ENCODE data around the gene FBP1.
"Not testable (repeated sequence)": the region's sequence is repeated elsewhere in the genome, so short reads cannot be mapped to it uniquely, and the experiment has no call there.

The FBP1 gene

GRCh38 chr9:94599102-94599501, 40.2 kb downstream of the FBP1 start:
- H3K4me2 ChIP-seq (ENCODE audit: low read depth, low read length, poor library complexity, severe bottlenecking), result no peak overlapping the region
- H3K36me3 ChIP-seq (ENCODE audit: insufficient read depth, low read length), result no peaks in the 10 kb centered on the region
- no peak overlapping the region for H3K4me3 ChIP-seq (ENCODE audit: low read length, poor library complexity, severe bottlenecking)
- H3K9ac ChIP-seq (ENCODE audit: low read depth, low read length, poor library complexity, severe bottlenecking), result no peak overlapping the region
- no peaks in the 10 kb centered on the region for H3K9me2 ChIP-seq (replicated peaks; ENCODE audit: low read depth, low read length)
- TF ChIP-seq EZH2phosphoT487 (IDR thresholded peaks at IDR 0.05; ENCODE audit: borderline replicate concordance), result no peak
- TF ChIP-seq, protein P1, sequence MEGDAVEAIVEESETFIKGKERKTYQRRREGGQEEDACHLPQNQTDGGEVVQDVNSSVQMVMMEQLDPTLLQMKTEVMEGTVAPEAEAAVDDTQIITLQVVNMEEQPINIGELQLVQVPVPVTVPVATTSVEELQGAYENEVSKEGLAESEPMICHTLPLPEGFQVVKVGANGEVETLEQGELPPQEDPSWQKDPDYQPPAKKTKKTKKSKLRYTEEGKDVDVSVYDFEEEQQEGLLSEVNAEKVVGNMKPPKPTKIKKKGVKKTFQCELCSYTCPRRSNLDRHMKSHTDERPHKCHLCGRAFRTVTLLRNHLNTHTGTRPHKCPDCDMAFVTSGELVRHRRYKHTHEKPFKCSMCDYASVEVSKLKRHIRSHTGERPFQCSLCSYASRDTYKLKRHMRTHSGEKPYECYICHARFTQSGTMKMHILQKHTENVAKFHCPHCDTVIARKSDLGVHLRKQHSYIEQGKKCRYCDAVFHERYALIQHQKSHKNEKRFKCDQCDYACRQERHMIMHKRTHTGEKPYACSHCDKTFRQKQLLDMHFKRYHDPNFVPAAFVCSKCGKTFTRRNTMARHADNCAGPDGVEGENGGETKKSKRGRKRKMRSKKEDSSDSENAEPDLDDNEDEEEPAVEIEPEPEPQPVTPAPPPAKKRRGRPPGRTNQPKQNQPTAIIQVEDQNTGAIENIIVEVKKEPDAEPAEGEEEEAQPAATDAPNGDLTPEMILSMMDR (conservative IDR thresholded peaks at IDR 0.05; ENCODE audit: low read length), result no peak
- H2AFZ ChIP-seq (ENCODE audit: low read length), result no peak overlapping the region
- H3K4me1 ChIP-seq (ENCODE audit: insufficient read depth, low read length, poor library complexity, severe bottlenecking), result no peaks in the 10 kb centered on the region
- no peaks in the 10 kb centered on the region for H4K20me1 ChIP-seq (ENCODE audit: insufficient read depth, low read length, poor library complexity, severe bottlenecking)
- H3K27me3 ChIP-seq (ENCODE audit: insufficient read depth, low read length, poor library complexity, severe bottlenecking), result no peaks in the 10 kb centered on the region
- H3K9me3 ChIP-seq (ENCODE audit: insufficient read depth, low read depth, low read length), result no peaks in the 10 kb centered on the region
- H3F3A ChIP-seq (ENCODE audit: low read depth), result no peaks in the 10 kb centered on the region
- H3K79me2 ChIP-seq (ENCODE audit: insufficient read depth, low read length), result no peaks in the 10 kb centered on the region

DNA sequence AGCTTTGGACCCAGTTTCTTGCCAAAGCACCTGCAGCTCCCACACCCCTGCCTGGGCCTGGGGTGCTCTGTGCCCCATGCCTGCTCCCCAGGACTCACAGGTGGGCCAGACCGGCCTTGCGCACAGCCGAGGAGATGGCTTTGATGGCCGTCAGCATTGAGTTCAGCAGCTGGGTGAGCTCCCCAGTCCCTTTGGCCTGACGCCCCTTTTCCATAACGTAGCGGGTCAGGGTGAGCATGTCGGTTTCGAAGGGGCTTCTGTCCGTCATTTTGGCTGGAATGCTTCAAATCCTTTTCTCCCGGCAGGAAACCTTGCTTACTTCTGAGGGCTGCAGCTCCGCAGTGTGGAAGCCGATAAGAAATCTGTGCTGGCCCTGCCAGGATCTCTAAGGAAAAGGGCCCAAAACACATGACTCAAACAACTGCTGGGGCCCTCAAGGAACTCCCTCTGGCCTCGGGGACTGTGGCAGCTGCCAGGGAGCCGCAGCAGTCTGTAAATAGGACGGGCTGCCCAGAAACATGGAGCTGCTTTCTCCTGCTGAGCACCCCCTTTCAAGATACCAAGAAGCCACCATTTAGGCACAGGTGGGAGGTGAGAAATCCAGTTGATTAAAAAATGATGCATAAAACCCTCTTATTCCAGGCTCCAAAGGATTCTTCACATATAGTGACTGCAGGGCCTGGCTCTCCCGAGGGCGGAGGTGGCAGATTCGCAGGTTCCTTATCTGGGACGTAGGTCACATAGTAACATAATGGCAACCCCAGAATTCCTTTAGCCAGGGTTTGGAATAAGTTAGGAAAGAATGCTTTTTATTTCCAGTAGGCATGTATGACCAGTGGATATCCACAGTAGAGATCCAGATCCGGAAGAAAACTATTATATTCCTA, 45.6 kb downstream of the FBP1 start, which contains the start of gene FBP2:
FBP2 (minus strand) TSS at position 366 of the 887 bp plus-strand sequence; CDS start at position 268, 98 bp downstream.
- no peaks in the 10 kb centered on the region for H3K9me3 ChIP-seq (ENCODE audit: insufficient read depth, low read depth, low read length)

DNA sequence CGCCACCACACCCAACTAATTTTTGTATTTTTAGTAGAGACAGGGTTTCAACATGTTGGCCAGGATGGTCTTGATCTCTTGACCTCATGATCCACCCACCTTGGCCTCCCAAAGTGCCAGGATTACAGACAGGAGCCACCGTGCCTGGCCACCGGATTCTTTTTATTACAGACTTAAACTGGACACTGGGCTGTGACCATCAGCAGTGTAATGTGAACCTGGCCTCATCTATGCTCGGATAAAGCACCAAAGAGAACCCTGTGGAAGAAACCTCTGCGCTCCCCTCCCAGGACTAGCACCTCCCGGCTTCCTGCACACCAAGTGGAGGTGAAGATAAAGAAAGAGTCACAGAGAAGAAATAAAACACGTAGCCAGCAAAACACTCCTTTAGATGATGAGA, 46.6 kb downstream of the FBP1 start:
- not testable (repeated sequence) for H3K4me2 ChIP-seq (ENCODE audit: low read depth, low read length, poor library complexity, severe bottlenecking); H3K27me3 ChIP-seq (ENCODE audit: insufficient read depth, low read length, poor library complexity, severe bottlenecking); H2AFZ ChIP-seq (ENCODE audit: low read length)

More for the DNA sequence above, 45.6 kb downstream of the FBP1 start, which contains the start of gene FBP2:
- H3K27me3 ChIP-seq (ENCODE audit: insufficient read depth, low read length, poor library complexity, severe bottlenecking), result no peaks in the 10 kb centered on the region
- no peaks in the 10 kb centered on the region for H3K9me2 ChIP-seq (replicated peaks; ENCODE audit: low read depth, low read length)
- H2AFZ ChIP-seq (ENCODE audit: low read length), result no peak within 1 kb of the TSS
- no peaks in the 10 kb centered on the region for H4K20me1 ChIP-seq (ENCODE audit: insufficient read depth, low read length, poor library complexity, severe bottlenecking)
- no peak within 1 kb of the TSS for H3K4me3 ChIP-seq (ENCODE audit: low read length, poor library complexity, severe bottlenecking)
- TF ChIP-seq, protein P1 (conservative IDR thresholded peaks at IDR 0.05; ENCODE audit: low read length), result no peak
- TF ChIP-seq EZH2phosphoT487 (IDR thresholded peaks at IDR 0.05; ENCODE audit: borderline replicate concordance), result no peak
- H3F3A ChIP-seq (ENCODE audit: low read depth), result no peaks in the 10 kb centered on the region
- H3K9ac ChIP-seq (ENCODE audit: low read depth, low read length, poor library complexity, severe bottlenecking), result no peak within 1 kb of the TSS
- no peaks in the 10 kb centered on the region for H3K36me3 ChIP-seq (ENCODE audit: insufficient read depth, low read length)
- no peaks in the 10 kb centered on the region for H3K4me1 ChIP-seq (ENCODE audit: insufficient read depth, low read length, poor library complexity, severe bottlenecking)
- no peaks in the 10 kb centered on the region for H3K79me2 ChIP-seq (ENCODE audit: insufficient read depth, low read length)
- H3K4me2 ChIP-seq (ENCODE audit: low read depth, low read length, poor library complexity, severe bottlenecking), result no peak within 1 kb of the TSS

More for the DNA sequence above, 46.6 kb downstream of the FBP1 start:
- H3K79me2 ChIP-seq (ENCODE audit: insufficient read depth, low read length); H3K4me3 ChIP-seq (ENCODE audit: low read length, poor library complexity, severe bottlenecking); H3K9ac ChIP-seq (ENCODE audit: low read depth, low read length, poor library complexity, severe bottlenecking); H3K9me2 ChIP-seq (replicated peaks; ENCODE audit: low read depth, low read length); H4K20me1 ChIP-seq (ENCODE audit: insufficient read depth, low read length, poor library complexity, severe bottlenecking); H3K9me3 ChIP-seq (ENCODE audit: insufficient read depth, low read depth, low read length); H3K4me1 ChIP-seq (ENCODE audit: insufficient read depth, low read length, poor library complexity, severe bottlenecking); H3F3A ChIP-seq (ENCODE audit: low read depth); H3K36me3 ChIP-seq (ENCODE audit: insufficient read depth, low read length): not testable (repeated sequence)

Measured in Loucy (cell line).